GM23338 (cell line): Measurements from ENCODE around the gene RPL32. TPM values are rescaled to one million over a fixed set of nuclear protein-coding genes. Genes with fewer than 3 reads are reported as not detected.

Experiments
- ATAC-seq: fragments of 200-7000 bp; cut with Tn5 transposase; 3 replicates; pipeline ENCODE4 v1.9.1; 2020
- DNase-seq: peaks from one replicate; pipeline ENCODE4 v3.0.0-alpha.2; 2015; ENCODE audit warnings: low spot score
- H2AFZ ChIP-seq: fragments of 200-600 bp; sonication (generic); 2 replicates; pipeline ENCODE4 v1.8.0; 2016; ENCODE audit warnings: antibody characterized with exemption, mild to moderate bottlenecking, moderate library complexity
- H3F3A ChIP-seq: fragments of 200-600 bp; sonication (generic); replicated peaks from 2 replicates; pipeline ENCODE4 v1.8.0; 2017; ENCODE audit warnings: antibody characterized with exemption, mixed run types, low read depth
- H3K27ac ChIP-seq: fragments of 200-600 bp; sonication (generic); 2 replicates; pipeline ENCODE4 v1.6.1; 2016; ENCODE audit warnings: low read depth
- H3K27me3 ChIP-seq: fragments of 200-600 bp; sonication (generic); 2 replicates; pipeline ENCODE4 v1.8.0; 2016; ENCODE audit warnings: mild to moderate bottlenecking, mixed run types, moderate library complexity; ENCODE audit not compliant: insufficient read depth
- H3K36me3 ChIP-seq: fragments of 200-600 bp; sonication (generic); 2 replicates; pipeline ENCODE4 v1.8.0; 2016; ENCODE audit warnings: mild to moderate bottlenecking; ENCODE audit not compliant: insufficient read depth
- H3K4me1 ChIP-seq: fragments of 200-600 bp; sonication (generic); 2 replicates; pipeline ENCODE4 v1.8.0; 2016; ENCODE audit warnings: mild to moderate bottlenecking, moderate library complexity; ENCODE audit not compliant: insufficient read depth
- H3K4me2 ChIP-seq: fragments of 200-600 bp; sonication (generic); 2 replicates; pipeline ENCODE4 v1.7.1; 2017; ENCODE audit warnings: mixed run types
- H3K4me3 ChIP-seq: fragments of 200-600 bp; sonication (generic); 2 replicates; pipeline ENCODE4 v1.6.1; 2016; ENCODE audit warnings: mixed run types
- H3K79me2 ChIP-seq: fragments of 200-600 bp; sonication (generic); replicated peaks from 2 replicates; pipeline ENCODE4 v1.8.0; 2017; ENCODE audit warnings: mild to moderate bottlenecking; ENCODE audit not compliant: insufficient read depth
- H3K9me2 ChIP-seq: fragments of 200-600 bp; sonication (generic); 2 replicates; pipeline ENCODE4 v1.8.0; 2017; ENCODE audit not compliant: insufficient read depth
- H4K20me1 ChIP-seq: fragments of 200-600 bp; sonication (generic); replicated peaks from 2 replicates; pipeline ENCODE4 v1.8.0; 2017; ENCODE audit warnings: mild to moderate bottlenecking; ENCODE audit not compliant: insufficient read depth
- H3K27ac Mint-ChIP-seq: 2 replicates; pipeline ENCODE4 v1.8.0; 2020; ENCODE audit warnings: inconsistent platforms, mild to moderate bottlenecking, moderate library complexity, mixed read lengths
- H3K27me3 Mint-ChIP-seq: 3 replicates; pipeline ENCODE4 v1.8.0; 2022; ENCODE audit warnings: low read depth, mild to moderate bottlenecking, moderate library complexity, mixed read lengths, inconsistent platforms; ENCODE audit not compliant: insufficient read depth, poor library complexity
- H3K36me3 Mint-ChIP-seq: 3 replicates; pipeline ENCODE4 v1.8.0; 2021; ENCODE audit warnings: low read depth, mild to moderate bottlenecking, inconsistent platforms, moderate library complexity, mixed read lengths
- H3K4me1 Mint-ChIP-seq: 3 replicates; pipeline ENCODE4 v1.8.0; 2020; ENCODE audit warnings: mild to moderate bottlenecking, inconsistent platforms, mixed read lengths
- H3K4me3 Mint-ChIP-seq: 3 replicates; pipeline ENCODE4 v1.8.0; 2021; ENCODE audit warnings: moderate library complexity, mild to moderate bottlenecking, inconsistent platforms, mixed read lengths
- H3K9me3 Mint-ChIP-seq: 3 replicates; pipeline ENCODE4 v1.8.0; 2020; ENCODE audit warnings: moderate library complexity, mild to moderate bottlenecking, inconsistent platforms, mixed read lengths
- CREB1 ChIP-seq: fragments of 250-450 bp; sonication (Bioruptor Pico); IDR thresholded peaks from 2 replicates; pipeline ENCODE4 v1.5.0; 2020; ENCODE audit warnings: low read depth, mild to moderate bottlenecking, moderate library complexity
- CTCF ChIP-seq, 2 experiments: fragments of 200-600 bp in 1 of 2; sonication (generic) in 1 of 2; conservative IDR thresholded peaks; 2 replicates each; pipeline versions ENCODE4 v1.5.1 to v1.6.1; 2016 to 2017; ENCODE audit warnings: antibody characterized with exemption in 2 of 2, low read depth in 2 of 2, mild to moderate bottlenecking in 2 of 2, moderate library complexity in 1 of 2
- ETS1 ChIP-seq: IDR thresholded peaks from 2 replicates; pipeline ENCODE4 v1.6.1; 2016; ENCODE audit warnings: antibody characterized with exemption
- EZH2 ChIP-seq: fragments of 200-600 bp; sonication (generic); IDR thresholded peaks from one replicate; pipeline ENCODE4 v1.8.0; 2017; ENCODE audit warnings: antibody characterized with exemption, mild to moderate bottlenecking, low read depth; ENCODE audit not compliant: unreplicated experiment
- EZH2phosphoT487 ChIP-seq: fragments of 200-600 bp; sonication (generic); IDR thresholded peaks from one replicate; pipeline ENCODE4 v1.8.1; 2018; ENCODE audit warnings: antibody characterized with exemption; ENCODE audit not compliant: unreplicated experiment
- JUNB ChIP-seq: IDR thresholded peaks from one replicate; pipeline ENCODE4 v1.6.1; 2016; ENCODE audit warnings: antibody characterized with exemption; ENCODE audit not compliant: unreplicated experiment
- NANOG ChIP-seq: IDR thresholded peaks from 2 replicates; pipeline ENCODE4 v1.6.1; 2016; ENCODE audit warnings: antibody characterized with exemption, borderline replicate concordance
- POLR2AphosphoS5 ChIP-seq: IDR thresholded peaks from 2 replicates; pipeline ENCODE4 v1.6.1; 2016; ENCODE audit warnings: antibody characterized with exemption, low read depth
- REST ChIP-seq: IDR thresholded peaks from one replicate; pipeline ENCODE4 v1.6.1; 2018; ENCODE audit warnings: antibody characterized with exemption; ENCODE audit not compliant: unreplicated experiment
- STAT1 ChIP-seq: IDR thresholded peaks from one replicate; pipeline ENCODE4 v1.6.1; 2016; ENCODE audit warnings: antibody characterized with exemption; ENCODE audit not compliant: unreplicated experiment
- ZNF114 ChIP-seq: fragments of 250-450 bp; sonication (Bioruptor Pico); IDR thresholded peaks from 2 replicates; pipeline ENCODE4 v1.5.0; 2020; ENCODE audit warnings: mild to moderate bottlenecking, moderate library complexity
- ZNF331 ChIP-seq: fragments of 250-450 bp; sonication (Bioruptor Pico); IDR thresholded peaks from 2 replicates; pipeline ENCODE4 v1.5.0; 2020; ENCODE audit warnings: low read depth, mild to moderate bottlenecking, moderate library complexity
- ZNF462 ChIP-seq: fragments of 250-450 bp; sonication (Bioruptor Pico); IDR thresholded peaks from 2 replicates; pipeline ENCODE4 v1.5.0; 2020; ENCODE audit warnings: mild to moderate bottlenecking, moderate library complexity
- polyA plus RNA-seq: library from polyadenylated mRNA; unstranded; fragments of >200 nt; fragmentation: Nextera tagmentation; extraction: Ambion mirVana; gene quantifications from 2 replicates; pipeline ENCODE4 v1.2.1, GENCODE V29; 2016
- total RNA-seq: library from RNA; depleted of rRNA; stranded (reverse); fragments of >200 nt; shearing (Covaris generic); gene quantifications from 2 replicates; pipeline ENCODE4 v1.2.3, GENCODE V29; 2014

Gene RPL32
- total and polyA plus RNA-seq, 2 experiments from 2014 or later = 561 to 2,550 TPM

GRCh38 chr3:12825156-12825555 is 16.2 kb downstream of the RPL32 start:
- H3K4me1 ChIP-seq = no peaks in the 10 kb centered on the region
- H3K4me3 Mint-ChIP-seq = no peak overlapping the region
- H3K4me2 ChIP-seq = no peak overlapping the region
- H3K9me3 Mint-ChIP-seq = no peaks in the 10 kb centered on the region
- peaks cover 4% of the 10 kb centered on the region; the same call in 1 of the 2 replicates for H3K36me3 ChIP-seq
- no peak overlapping the region for H3K27ac ChIP-seq
- peaks cover 6% of the 10 kb centered on the region for H3K27me3 Mint-ChIP-seq
- H3K4me1 Mint-ChIP-seq = peaks cover 3% of the 10 kb centered on the region; the same call in 2 of the 3 replicates
- TF ChIP-seq ZNF462 (CRISPR knock-in tag) (no peak), NANOG (no peak), ZNF331 (CRISPR knock-in tag) (no peak), CREB1 (CRISPR knock-in tag) (no peak), CTCF (conservative IDR thresholded peaks at IDR 0.05; ENCODE audit: low read depth in 2 of 2) (no peak), EZH2phosphoT487 (no peak), POLR2AphosphoS5 (no peak), STAT1 (no peak), JUNB (no peak), EZH2 (no peak), ZNF114 (CRISPR knock-in tag) (no peak), REST (no peak), ETS1 (no peak)
- ATAC-seq (no peak), DNase-seq (no peak)
- no peaks in the 10 kb centered on the region for H3K79me2 ChIP-seq
- H3K27me3 ChIP-seq = no peaks in the 10 kb centered on the region
- no peak overlapping the region for H3K4me3 ChIP-seq
- H3K9me2 ChIP-seq = no peaks in the 10 kb centered on the region
- H2AFZ ChIP-seq = no peak overlapping the region
- H3K27ac Mint-ChIP-seq = no peak overlapping the region; the same call in 1 of the 2 replicates
- H4K20me1 ChIP-seq = no peaks in the 10 kb centered on the region; the same call in 1 of the 2 replicates
- H3K36me3 Mint-ChIP-seq = peaks cover 8% of the 10 kb centered on the region
- H3F3A ChIP-seq = 0 out of 2 replicates have a peak, but pooled peaks cover 7% of the 10 kb centered on the region
